H1 (cell line): ENCODE measurements around the gene ZC3H18. TPM values are rescaled to one million over a fixed set of nuclear protein-coding genes. Genes with fewer than 3 reads are reported as not detected.

Source experiments
- ATF2 ChIP-seq: IDR thresholded peaks from 2 replicates; pipeline ENCODE4 v1.6.1; 2012; ENCODE audit warnings: low read length, inconsistent platforms
- CHD7 ChIP-seq: fragments of 300-600 bp; sonication (generic); IDR thresholded peaks from 2 replicates; pipeline ENCODE4 v1.7.1; 2012; ENCODE audit warnings: low read length, moderate library complexity, mild to moderate bottlenecking, inconsistent platforms; ENCODE audit not compliant: insufficient replicate concordance
- CREB1 ChIP-seq: IDR thresholded peaks from 2 replicates; pipeline ENCODE4 v1.6.1; 2012; ENCODE audit warnings: inconsistent platforms
- CTBP2 ChIP-seq: IDR thresholded peaks from 2 replicates; pipeline ENCODE4 v1.7.0; 2011; ENCODE audit warnings: borderline replicate concordance, mild to moderate bottlenecking, moderate library complexity, mixed read lengths, low read length; ENCODE audit not compliant: insufficient read depth, insufficient read length
- FOSL1 ChIP-seq: IDR thresholded peaks from 2 replicates; pipeline ENCODE4 v1.6.1; 2011; ENCODE audit warnings: mild to moderate bottlenecking, low read depth, low read length, moderate library complexity; ENCODE audit not compliant: insufficient read depth
- GTF2F1 ChIP-seq: IDR thresholded peaks from 2 replicates; pipeline ENCODE4 v1.6.1; 2012; ENCODE audit warnings: low read depth, low read length, improper control_type of control experiment, borderline replicate concordance
- SIN3A ChIP-seq, 2 experiments: IDR thresholded peaks in 1 of 2; conservative IDR thresholded peaks in 1 of 2; 2 replicates each; pipeline ENCODE4 v1.6.1; 2011 to 2012; ENCODE audit warnings: low read length in 2 of 2, improper control_type of control experiment in 1 of 2, low read depth in 1 of 2, mild to moderate bottlenecking in 1 of 2
- USF2 ChIP-seq: IDR thresholded peaks from 2 replicates; pipeline ENCODE4 v1.6.1; 2011; ENCODE audit warnings: low read length, improper control_type of control experiment
- polyA plus RNA-seq, 7 experiments: library from polyadenylated mRNA; depleted of rRNA in 3 of 7; stranded (reverse) in 5 of 7; unstranded in 2 of 7; fragments of >200 nt in 5 of 7; fragments of 200-250 nt in 2 of 7; gene quantifications; 1 replicate in 5 of 7; 2 replicates in 1 of 7; 4 replicates in 1 of 7; pipeline versions ENCODE4 v1.2.1 to v1.2.3, GENCODE V29; 2011 to 2013; ENCODE audit warnings: missing spikeins in 2 of 7, mixed read lengths in 2 of 7
- total RNA-seq: library from RNA; stranded (reverse); fragmentation: NEBNext Ultra II Directional; extraction: Animal tissue kit (Norgen Biotek cat#: 25700); gene quantifications from 2 replicates; pipeline ENCODE4 v1.2.1, GENCODE V29; 2021

The ZC3H18 gene
- total and polyA plus RNA-seq, 2 of the 8 experiments (the other 6 are each of a cell fraction or from before 2014, with no cell fraction given) = 12.1 to 73.2 TPM

- TF ChIP-seq CHD7 = no peak
- no peak for TF ChIP-seq GTF2F1
- no peak for TF ChIP-seq FOSL1
- TF ChIP-seq USF2 = no peak
- no peak for TF ChIP-seq CREB1
- TF ChIP-seq CTBP2 = no peak
- no peak for TF ChIP-seq ATF2
- TF ChIP-seq SIN3A (conservative IDR thresholded peaks at IDR 0.05 in 1 of 2, IDR thresholded peaks at IDR 0.05 in 1 of 2; ENCODE audit: low read depth in 1 of 2, low read length in 2 of 2) = no peak
These were observed 99.8 kb downstream of the ZC3H18 start (continued) for GRCh38 chr16:88669980-88670379.
